GM12892 (cell line): ENCODE data around the gene OR7G2.

Experiments
- POLR2A ChIP-seq: IDR thresholded peaks from 2 replicates; pipeline ENCODE4 v1.6.1; 2011; ENCODE audit warnings: low read depth, low read length, control low read depth
- POLR2AphosphoS5 ChIP-seq: IDR thresholded peaks from 2 replicates; pipeline ENCODE4 v1.6.1; 2011; ENCODE audit warnings: low read depth, low read length, control low read depth
- TAF1 ChIP-seq: IDR thresholded peaks from 2 replicates; pipeline ENCODE4 v1.6.1; 2011; ENCODE audit warnings: low read depth, mild to moderate bottlenecking, control low read depth, low read length, borderline replicate concordance

DNA sequence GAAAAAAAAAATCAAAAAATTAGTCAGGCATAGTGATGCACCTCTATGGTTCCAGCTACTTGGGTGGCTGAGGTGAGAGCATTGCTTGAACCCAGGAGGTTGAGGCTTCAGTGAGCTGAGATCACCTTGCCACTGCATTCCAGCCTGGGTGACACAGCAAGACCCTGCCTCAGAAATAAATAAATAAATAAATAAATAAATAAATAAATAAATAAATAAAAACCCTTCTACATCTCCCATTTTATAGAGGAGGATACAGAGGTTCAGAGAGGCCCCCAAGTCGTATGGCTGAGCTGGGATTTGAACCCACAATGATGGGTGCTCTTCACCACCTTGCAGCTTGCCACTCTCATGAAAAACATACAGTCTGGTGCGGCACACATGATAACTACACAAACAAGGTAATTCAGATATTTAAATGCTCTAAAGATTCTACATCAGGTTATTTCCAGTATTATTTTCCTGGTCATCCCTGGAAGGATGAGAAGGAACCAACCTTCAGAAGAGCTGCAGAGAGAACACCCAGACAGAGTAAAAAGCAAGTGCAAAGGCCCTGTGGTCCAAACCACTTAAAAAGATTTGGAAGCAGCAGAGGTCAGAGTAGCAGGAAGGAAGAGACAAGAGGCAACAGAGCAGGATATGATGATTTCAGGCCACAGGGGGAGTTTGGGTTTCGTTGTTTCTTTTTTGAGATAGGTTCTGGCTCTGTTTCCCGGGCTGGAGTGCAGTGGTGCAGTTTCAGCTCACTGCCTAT is 49.6 kb downstream of the OR7G2 start:
- no peak for TF ChIP-seq POLR2A
- TF ChIP-seq POLR2AphosphoS5, result no peak
- TF ChIP-seq TAF1, result no peak
